ENCODE results near the gene CPZ.

GRCh38 chr4:8617486-8618040, 25.0 kb downstream of the CPZ start:
- TF ChIP-seq CTCF (IDR thresholded peaks at IDR 0.05 in 8 of 11, conservative IDR thresholded peaks at IDR 0.05 in 3 of 11) (no peak), POLR2AphosphoS5 (IDR thresholded peaks at IDR 0.05) (no peak)
